Measurements from ENCODE around the gene IP6K2. TPM values are rescaled to one million over a fixed set of nuclear protein-coding genes. Genes with fewer than 3 reads are reported as not detected.

IP6K2 gene
- polyA plus RNA-seq, 3 donors = 195 to 214 (median 213) TPM

GRCh38 chr3:48644898-48645760 is 71.9 kb downstream of the IP6K2 start:
- DNase-seq (ENCODE audit: low read depth in 3 of 3, low spot score in 2 of 3) = no peak

GRCh38 chr3:48642605-48643004 is 74.4 kb downstream of the IP6K2 start:
- no peak for DNase-seq (ENCODE audit: low read depth in 3 of 3, low spot score in 2 of 3)

GRCh38 chr3:48641396-48641795 is 75.6 kb downstream of the IP6K2 start:
- DNase-seq (ENCODE audit: low read depth in 3 of 3, low spot score in 2 of 3) = no peak

- DNase-seq (ENCODE audit: low read depth in 3 of 3, low spot score in 2 of 3) = no peak
These were observed 76.9 kb downstream of the IP6K2 start for GRCh38 chr3:48639944-48640606.

Other genes with a start within 250 kb of the IP6K2 start
- 100 to 1,000 TPM in 2 of 3 donors, 10 to 100 TPM in 1; 95.0 to 104 (median 104) TPM for gene SHISA5, start 213.0 kb downstream of the IP6K2 start, polyA plus RNA-seq (ENCODE audit: insufficient read length in 3 of 3)
- gene PFKFB4, start 160.4 kb downstream of the IP6K2 start, polyA plus RNA-seq (ENCODE audit: insufficient read length in 3 of 3) = 1 to 10 TPM; 3.9 to 4.4 (median 4.1) TPM
- gene UCN2, start 153.4 kb downstream of the IP6K2 start, polyA plus RNA-seq (ENCODE audit: insufficient read length in 3 of 3) = under 1 TPM; 0.19 to 0.25 (median 0.25) TPM
- gene COL7A1, start 121.9 kb downstream of the IP6K2 start, polyA plus RNA-seq (ENCODE audit: insufficient read length in 3 of 3) = 10 to 100 TPM; 12.9 to 14.7 (median 14.2) TPM
- 100 to 1,000 TPM; 294 to 321 (median 294) TPM for gene UQCRC1, start 107.6 kb downstream of the IP6K2 start, polyA plus RNA-seq (ENCODE audit: insufficient read length in 3 of 3)
- not detected for gene TMEM89, start 95.5 kb downstream of the IP6K2 start, polyA plus RNA-seq (ENCODE audit: insufficient read length in 3 of 3)
- 10 to 100 TPM; 16.5 to 26.2 (median 18.4) TPM for gene SLC26A6, start 81.8 kb downstream of the IP6K2 start, polyA plus RNA-seq (ENCODE audit: insufficient read length in 3 of 3)
- under 1 TPM; 0.74 to 0.81 (median 0.76) TPM for gene CELSR3, start 54.3 kb downstream of the IP6K2 start, polyA plus RNA-seq (ENCODE audit: insufficient read length in 3 of 3)
- 10 to 100 TPM; 13.6 to 18.8 (median 18.2) TPM for gene NCKIPSD, start 31.3 kb downstream of the IP6K2 start, polyA plus RNA-seq (ENCODE audit: insufficient read length in 3 of 3)
- 10 to 100 TPM; 43.9 to 53.6 (median 50.5) TPM for gene PRKAR2A, start 130.7 kb upstream of the IP6K2 start, polyA plus RNA-seq (ENCODE audit: insufficient read length in 3 of 3)
- 10 to 100 TPM; 21.5 to 26.1 (median 22.9) TPM for gene SLC25A20, start 181.7 kb upstream of the IP6K2 start, polyA plus RNA-seq (ENCODE audit: insufficient read length in 3 of 3)
- 10 to 100 TPM; 67.7 to 76.3 (median 70.4) TPM for gene ARIH2, start 201.6 kb upstream of the IP6K2 start, polyA plus RNA-seq (ENCODE audit: insufficient read length in 3 of 3)

All from right renal cortex interstitium (tissue), 3 donors.